Central memory CD8-positive, alpha-beta T cell (primary cell): ENCODE measurements around the gene PARP3.
"Not testable (repeated sequence)": the region's sequence is repeated elsewhere in the genome, so short reads cannot be mapped to it uniquely, and the experiment has no call there.

Source experiments
- ATAC-seq: fragments of 150-1000 bp; cut with Tn5 transposase; replicated peaks from 2 replicates; pipeline ENCODE4 v1.10.0; 2022; ENCODE audit warnings: mild to moderate bottlenecking, moderate FRiP score, moderate number of reproducible peaks; ENCODE audit not compliant: poor library complexity, severe bottlenecking; ENCODE audit errors: extremely low read depth
- DNase-seq, 2 donors: peaks; one replicate each; pipeline ENCODE4 v3.0.0; 2021; ENCODE audit warnings: low spot score in 2 of 2
- H3K27ac Mint-ChIP-seq: one replicate; pipeline ENCODE4 v1.8.0; 2022; ENCODE audit warnings: low read depth, mild to moderate bottlenecking, moderate library complexity, mixed read lengths
- H3K27me3 Mint-ChIP-seq: one replicate; pipeline ENCODE4 v1.8.0; 2022; ENCODE audit warnings: mixed read lengths
- H3K36me3 Mint-ChIP-seq: one replicate; pipeline ENCODE4 v1.8.0; 2022; ENCODE audit warnings: mild to moderate bottlenecking, moderate library complexity, mixed read lengths; ENCODE audit not compliant: insufficient read depth
- H3K4me1 Mint-ChIP-seq: one replicate; pipeline ENCODE4 v1.8.0; 2022; ENCODE audit warnings: mixed read lengths
- H3K4me3 Mint-ChIP-seq: one replicate; pipeline ENCODE4 v1.8.0; 2022; ENCODE audit warnings: mild to moderate bottlenecking, moderate library complexity, mixed read lengths
- H3K9me3 Mint-ChIP-seq: one replicate; pipeline ENCODE4 v1.8.0; 2022; ENCODE audit warnings: mixed read lengths

PARP3 gene

GRCh38 chr3:51941798-51942602 is at the start of gene PARP3, which contains the start of gene RRP9:
PARP3 (plus strand) TSS chr3:51942363; CDS start chr3:51943356, 993 bp downstream.
RRP9 (minus strand) TSS chr3:51941904; CDS start chr3:51941867, 37 bp downstream.
- H3K4me3 Mint-ChIP-seq, result peak within 1 kb of the TSS; percentile 92
- no peaks in the 10 kb centered on the region for H3K27me3 Mint-ChIP-seq
- no peaks in the 10 kb centered on the region for H3K9me3 Mint-ChIP-seq
- H3K4me1 Mint-ChIP-seq, result peaks cover 35% of the 10 kb centered on the region
- ATAC-seq (peak; percentile 91), DNase-seq (peak; percentile 98 to 99)
- H3K36me3 Mint-ChIP-seq, result peaks cover 14% of the 10 kb centered on the region
- H3K27ac Mint-ChIP-seq, result peak within 1 kb of the TSS; percentile 95

GRCh38 chr3:51894391-51894790 is 47.8 kb upstream of the PARP3 start:
- Mint-ChIP-seq H3K4me3 (no peak overlapping the region), H3K27me3 (peaks cover 69% of the 10 kb centered on the region), H3K36me3 (peaks cover 2% of the 10 kb centered on the region)

GRCh38 chr3:51894939-51895338 is 47.2 kb upstream of the PARP3 start:
- H3K4me3 Mint-ChIP-seq, result no peak overlapping the region
- H3K27ac Mint-ChIP-seq, result no peak overlapping the region
- no peaks in the 10 kb centered on the region for H3K4me1 Mint-ChIP-seq
- H3K27me3 Mint-ChIP-seq, result peaks cover 66% of the 10 kb centered on the region
- peaks cover 2% of the 10 kb centered on the region for H3K36me3 Mint-ChIP-seq
- H3K9me3 Mint-ChIP-seq, result no peaks in the 10 kb centered on the region
- DNase-seq (no peak), ATAC-seq (no peak)

More at GRCh38 chr3:51894391-51894790, 47.8 kb upstream of the PARP3 start:
- DNase-seq (no peak), ATAC-seq (no peak)
- Mint-ChIP-seq H3K9me3 (no peaks in the 10 kb centered on the region), H3K4me1 (no peaks in the 10 kb centered on the region), H3K27ac (no peak overlapping the region)

- no peak overlapping the region for H3K4me3 Mint-ChIP-seq
- H3K36me3 Mint-ChIP-seq, result peaks cover 2% of the 10 kb centered on the region
- ATAC-seq, result no peak
- H3K27me3 Mint-ChIP-seq, result peaks cover 69% of the 10 kb centered on the region
- no peak for DNase-seq
- no peaks in the 10 kb centered on the region for H3K9me3 Mint-ChIP-seq
- H3K4me1 Mint-ChIP-seq, result no peaks in the 10 kb centered on the region
- no peak overlapping the region for H3K27ac Mint-ChIP-seq
Measured at GRCh38 chr3:51896607-51897305, 45.4 kb upstream of the PARP3 start.

- H3K9me3 Mint-ChIP-seq, result no peaks in the 10 kb centered on the region
- ATAC-seq, result no peak
- H3K27me3 Mint-ChIP-seq, result peaks cover 68% of the 10 kb centered on the region
- DNase-seq, result no peak
- H3K36me3 Mint-ChIP-seq, result peaks cover 2% of the 10 kb centered on the region
- H3K4me3 Mint-ChIP-seq, result no peak overlapping the region
- H3K4me1 Mint-ChIP-seq, result no peaks in the 10 kb centered on the region
- H3K27ac Mint-ChIP-seq, result no peak overlapping the region
Measured at GRCh38 chr3:51897391-51897790, 44.8 kb upstream of the PARP3 start.

- H3K36me3 Mint-ChIP-seq, H3K4me1 Mint-ChIP-seq, DNase-seq, H3K27ac Mint-ChIP-seq, H3K9me3 Mint-ChIP-seq, ATAC-seq, H3K4me3 Mint-ChIP-seq: not testable (repeated sequence)
- peaks cover 79% of the 10 kb centered on the region for H3K27me3 Mint-ChIP-seq
Measured at GRCh38 chr3:51900043-51900442, 42.1 kb upstream of the PARP3 start.

- H3K27ac Mint-ChIP-seq, DNase-seq, H3K4me3 Mint-ChIP-seq, H3K9me3 Mint-ChIP-seq, H3K36me3 Mint-ChIP-seq, ATAC-seq, H3K4me1 Mint-ChIP-seq: not testable (repeated sequence)
- peaks cover 85% of the 10 kb centered on the region for H3K27me3 Mint-ChIP-seq
Measured at GRCh38 chr3:51902361-51902760, 39.8 kb upstream of the PARP3 start.

GRCh38 chr3:51904034-51904823 is 37.9 kb upstream of the PARP3 start:
- Mint-ChIP-seq H3K4me1 (no peaks in the 10 kb centered on the region), H3K36me3 (no peaks in the 10 kb centered on the region), H3K4me3 (no peak overlapping the region), H3K9me3 (peaks cover 21% of the 10 kb centered on the region), H3K27ac (no peak overlapping the region), H3K27me3 (peaks cover 85% of the 10 kb centered on the region)
- DNase-seq (no peak), ATAC-seq (no peak)

- Mint-ChIP-seq H3K9me3 (peaks cover 22% of the 10 kb centered on the region), H3K36me3 (no peaks in the 10 kb centered on the region), H3K27me3 (peaks cover 73% of the 10 kb centered on the region), H3K4me1 (no peaks in the 10 kb centered on the region), H3K4me3 (no peak overlapping the region), H3K27ac (no peak overlapping the region)
- ATAC-seq (no peak), DNase-seq (no peak)
Measured at GRCh38 chr3:51908026-51908425, 34.1 kb upstream of the PARP3 start.

- H3K27me3 Mint-ChIP-seq, result peaks cover 19% of the 10 kb centered on the region
- ATAC-seq, result no peak
- no peaks in the 10 kb centered on the region for H3K36me3 Mint-ChIP-seq
- no peaks in the 10 kb centered on the region for H3K9me3 Mint-ChIP-seq
- no peak overlapping the region for H3K27ac Mint-ChIP-seq
- H3K4me1 Mint-ChIP-seq, result no peaks in the 10 kb centered on the region
- H3K4me3 Mint-ChIP-seq, result no peak overlapping the region
- DNase-seq, result no peak
Measured at GRCh38 chr3:51916418-51916817, 25.7 kb upstream of the PARP3 start.

GRCh38 chr3:51921081-51921578 is 21.0 kb upstream of the PARP3 start:
- no peaks in the 10 kb centered on the region for H3K4me1 Mint-ChIP-seq
- H3K9me3 Mint-ChIP-seq, result no peaks in the 10 kb centered on the region
- peaks cover 17% of the 10 kb centered on the region for H3K27me3 Mint-ChIP-seq
- ATAC-seq (no peak), DNase-seq (no peak)
- H3K36me3 Mint-ChIP-seq, result no peaks in the 10 kb centered on the region
- no peak overlapping the region for H3K27ac Mint-ChIP-seq
- no peak overlapping the region for H3K4me3 Mint-ChIP-seq
